H9 (cell line): ENCODE data around the gene LSP1. TPM values are rescaled to one million over a fixed set of nuclear protein-coding genes. Genes with fewer than 3 reads are reported as not detected.
A peak's percentile ranks its signal among the peaks of the same experiment; 100 is the strongest.

Experiments
- DNase-seq: peaks from one replicate; pipeline ENCODE4 v3.0.0-alpha.2; 2017
- H2AFZ ChIP-seq: one replicate; pipeline ENCODE4 v1.6.1; 2013; ENCODE audit warnings: mild to moderate bottlenecking, low read length, control low read depth, moderate library complexity
- H2AK5ac ChIP-seq: 2 replicates; pipeline ENCODE4 v1.6.1; 2013; ENCODE audit warnings: low read length, control low read depth, mixed read lengths; ENCODE audit not compliant: insufficient read length
- H2BK120ac ChIP-seq: one replicate; pipeline ENCODE4 v1.6.1; 2013; ENCODE audit warnings: low read depth, mild to moderate bottlenecking, low read length, control low read depth, inconsistent platforms; ENCODE audit not compliant: poor library complexity, severe bottlenecking
- H2BK12ac ChIP-seq: 2 replicates; pipeline ENCODE4 v1.6.1; 2013; ENCODE audit warnings: low read length, control low read depth, mixed read lengths, low read depth; ENCODE audit not compliant: insufficient read length
- H2BK15ac ChIP-seq: 2 replicates; pipeline ENCODE4 v1.6.1; 2013; ENCODE audit warnings: low read depth, low read length, control low read depth
- H2BK20ac ChIP-seq: one replicate; pipeline ENCODE4 v1.6.1; 2013; ENCODE audit warnings: low read depth, mild to moderate bottlenecking, low read length, control low read depth, inconsistent platforms; ENCODE audit not compliant: poor library complexity, severe bottlenecking
- H2BK5ac ChIP-seq: 2 replicates; pipeline ENCODE4 v1.6.1; 2013; ENCODE audit warnings: low read length, control low read depth, mixed read lengths; ENCODE audit not compliant: insufficient read length
- H3K14ac ChIP-seq: 2 replicates; pipeline ENCODE4 v1.6.1; 2013; ENCODE audit warnings: low read length, control low read depth; ENCODE audit not compliant: insufficient read depth
- H3K18ac ChIP-seq: 2 replicates; pipeline ENCODE4 v1.6.1; 2013; ENCODE audit warnings: low read depth, mild to moderate bottlenecking, mixed read lengths, low read length, control low read depth; ENCODE audit not compliant: insufficient read length
- H3K23ac ChIP-seq: 2 replicates; pipeline ENCODE4 v1.6.1; 2013; ENCODE audit warnings: low read length, control low read depth, mixed read lengths, low read depth; ENCODE audit not compliant: insufficient read length
- H3K23me2 ChIP-seq: 2 replicates; pipeline ENCODE4 v1.6.1; 2013; ENCODE audit warnings: low read depth, mild to moderate bottlenecking, mixed read lengths, low read length, control low read depth; ENCODE audit not compliant: insufficient read length, poor library complexity, severe bottlenecking
- H3K27ac ChIP-seq: 2 replicates; pipeline ENCODE4 v1.5.1; 2013; ENCODE audit warnings: low read length, control low read depth, mixed read lengths, low read depth; ENCODE audit not compliant: insufficient read length
- H3K27me3 ChIP-seq: 2 replicates; pipeline ENCODE4 v1.6.1; 2013; ENCODE audit warnings: low read length, control low read depth, inconsistent platforms; ENCODE audit not compliant: insufficient read depth
- H3K4ac ChIP-seq: 2 replicates; pipeline ENCODE4 v1.6.1; 2013; ENCODE audit warnings: low read depth, mild to moderate bottlenecking, control low read depth, inconsistent platforms, low read length, moderate library complexity
- H3K4me1 ChIP-seq: 2 replicates; pipeline ENCODE4 v1.6.1; 2013; ENCODE audit warnings: low read length, control low read depth, inconsistent platforms; ENCODE audit not compliant: insufficient read depth
- H3K4me2 ChIP-seq: 2 replicates; pipeline ENCODE4 v1.6.1; 2013; ENCODE audit warnings: low read length, control low read depth, mixed read lengths; ENCODE audit not compliant: insufficient read length, insufficient read depth
- H3K56ac ChIP-seq: 2 replicates; pipeline ENCODE4 v1.6.1; 2013; ENCODE audit warnings: low read depth, mild to moderate bottlenecking, mixed read lengths, low read length, control low read depth; ENCODE audit not compliant: insufficient read length
- H3K79me1 ChIP-seq: 2 replicates; pipeline ENCODE4 v1.6.1; 2013; ENCODE audit warnings: low read depth, mild to moderate bottlenecking, moderate library complexity, low read length, control low read depth, inconsistent platforms; ENCODE audit not compliant: insufficient read depth, poor library complexity, severe bottlenecking
- H3K79me2 ChIP-seq: 2 replicates; pipeline ENCODE4 v1.6.1; 2013; ENCODE audit warnings: low read length, control low read depth, inconsistent platforms; ENCODE audit not compliant: insufficient read depth
- H3K9ac ChIP-seq: 2 replicates; pipeline ENCODE4 v1.6.1; 2013; ENCODE audit warnings: low read length, control low read depth, mixed read lengths; ENCODE audit not compliant: insufficient read length; ENCODE audit errors: extremely low read depth
- H3K9me3 ChIP-seq: one replicate; pipeline ENCODE4 v1.6.1; 2013; ENCODE audit warnings: low read depth, low read length, inconsistent platforms; ENCODE audit not compliant: control insufficient read depth
- H3T11ph ChIP-seq: one replicate; pipeline ENCODE4 v1.6.1; 2013; ENCODE audit warnings: mild to moderate bottlenecking, low read length, control low read depth, inconsistent platforms
- H4K20me1 ChIP-seq: one replicate; pipeline ENCODE4 v1.6.1; 2013; ENCODE audit not compliant: control insufficient read depth, insufficient read length, insufficient read depth
- H4K5ac ChIP-seq: 2 replicates; pipeline ENCODE4 v1.6.1; 2013; ENCODE audit warnings: low read depth, mild to moderate bottlenecking, mixed read lengths, low read length, control low read depth; ENCODE audit not compliant: insufficient read length
- H4K8ac ChIP-seq: replicated peaks from 2 replicates; pipeline ENCODE4 v1.6.1; 2013; ENCODE audit warnings: low read length, control low read depth, mixed read lengths, low read depth; ENCODE audit not compliant: insufficient read length
- H4K91ac ChIP-seq: 2 replicates; pipeline ENCODE4 v1.6.1; 2013; ENCODE audit warnings: low read depth, mild to moderate bottlenecking, moderate library complexity, mixed read lengths, low read length, control low read depth; ENCODE audit not compliant: insufficient read length
- H3K27ac Mint-ChIP-seq, 3 experiments: 2 replicates in 2 of 3; 3 replicates in 1 of 3; pipeline ENCODE4 v1.8.0; 2020 to 2021; ENCODE audit warnings: mixed read lengths in 3 of 3, mild to moderate bottlenecking in 1 of 3, moderate library complexity in 1 of 3
- H3K27me3 Mint-ChIP-seq: 2 replicates; pipeline ENCODE4 v1.8.0; 2021; ENCODE audit warnings: low read depth, mild to moderate bottlenecking, moderate library complexity, mixed read lengths
- H3K36me3 Mint-ChIP-seq, 3 experiments: 2 replicates in 2 of 3; 3 replicates in 1 of 3; pipeline ENCODE4 v1.8.0; 2020 to 2021; ENCODE audit warnings: low read depth in 3 of 3, mixed read lengths in 3 of 3; ENCODE audit not compliant: insufficient read depth in 1 of 3
- H3K4me1 Mint-ChIP-seq, 2 experiments: 2 replicates each; pipeline ENCODE4 v1.8.0; 2020; ENCODE audit warnings: mixed read lengths in 2 of 2
- H3K4me3 Mint-ChIP-seq, 2 experiments: 2 replicates in 1 of 2; 3 replicates in 1 of 2; pipeline ENCODE4 v1.8.0; 2020 to 2021; ENCODE audit warnings: mild to moderate bottlenecking in 2 of 2, mixed read lengths in 2 of 2, moderate library complexity in 1 of 2
- H3K9me3 Mint-ChIP-seq, 2 experiments: 2 replicates in 1 of 2; 3 replicates in 1 of 2; pipeline ENCODE4 v1.8.0; 2020; ENCODE audit warnings: mild to moderate bottlenecking in 2 of 2, mixed read lengths in 2 of 2, moderate library complexity in 1 of 2
- WGBS: extraction: QIAGEN DNeasy Blood & Tissue Kit; methylation state at CpG from one replicate; pipeline ENCODE4 v1.1.7; 2013; ENCODE audit warnings: missing lambda C conversion rate, low lambda C conversion rate, mixed read lengths; ENCODE audit not compliant: insufficient read length; ENCODE audit errors: extremely low coverage; 5-methylcytosine and 5-hydroxymethylcytosine counted together
- total RNA-seq: library from RNA; stranded (reverse); gene quantifications from 2 replicates; pipeline ENCODE4 v1.2.1, GENCODE V29; 2021
- TF ChIP-seq, protein P1 (sequence below): fragments of 200-600 bp; sonication (generic); conservative IDR thresholded peaks from 3 replicates; pipeline ENCODE4 v1.8.0; 2021; ENCODE audit warnings: antibody characterized with exemption, mild to moderate bottlenecking

The LSP1 gene
- total RNA-seq, 1 experiment from 2014 or later: not detected

DNA sequence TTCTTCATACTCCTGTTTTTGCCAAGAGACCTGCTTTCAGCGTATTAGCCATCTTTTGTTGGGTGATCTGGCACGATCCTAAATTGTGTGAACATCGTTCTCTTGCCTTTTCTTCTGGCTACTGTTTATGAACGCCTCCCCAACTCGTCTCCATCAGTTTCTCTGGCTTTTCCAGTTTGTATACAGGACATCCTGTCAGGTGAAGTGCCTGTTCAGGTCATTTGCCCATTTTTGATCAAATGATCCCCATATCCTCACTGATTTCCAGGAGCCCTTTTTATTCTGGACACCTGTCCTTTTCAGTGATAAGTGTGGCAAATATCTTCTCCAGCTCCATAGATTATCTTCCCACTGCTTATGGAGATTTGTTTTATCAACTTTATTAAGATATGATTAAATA is 40.6 kb upstream of the LSP1 start:
- Histone ChIP-seq H3K4me1 (no peaks in the 10 kb centered on the region), H3K23me2 (no peaks in the 10 kb centered on the region), H2AFZ (no peak overlapping the region), H4K91ac (no peak overlapping the region), H2BK20ac (no peak overlapping the region), H3K9me3 (no peaks in the 10 kb centered on the region), H3K4me2 (no peak overlapping the region), H3K56ac (no peak overlapping the region), H3K14ac (no peak overlapping the region), H3K79me1 (no peaks in the 10 kb centered on the region), H3K18ac (no peak overlapping the region), H4K5ac (no peak overlapping the region), H3K9ac (no peak overlapping the region), H3K27me3 (no peaks in the 10 kb centered on the region), H3K4ac (no peak overlapping the region), H2AK5ac (no peak overlapping the region), H3K23ac (no peak overlapping the region), H4K8ac (no peak overlapping the region), H3K27ac (no peak overlapping the region), H2BK5ac (no peak overlapping the region), H2BK12ac (no peak overlapping the region), H4K20me1 (no peaks in the 10 kb centered on the region), H2BK120ac (no peak overlapping the region), H3T11ph (no peak overlapping the region), H2BK15ac (no peak overlapping the region), H3K79me2 (no peaks in the 10 kb centered on the region)
- TF ChIP-seq, protein P1, sequence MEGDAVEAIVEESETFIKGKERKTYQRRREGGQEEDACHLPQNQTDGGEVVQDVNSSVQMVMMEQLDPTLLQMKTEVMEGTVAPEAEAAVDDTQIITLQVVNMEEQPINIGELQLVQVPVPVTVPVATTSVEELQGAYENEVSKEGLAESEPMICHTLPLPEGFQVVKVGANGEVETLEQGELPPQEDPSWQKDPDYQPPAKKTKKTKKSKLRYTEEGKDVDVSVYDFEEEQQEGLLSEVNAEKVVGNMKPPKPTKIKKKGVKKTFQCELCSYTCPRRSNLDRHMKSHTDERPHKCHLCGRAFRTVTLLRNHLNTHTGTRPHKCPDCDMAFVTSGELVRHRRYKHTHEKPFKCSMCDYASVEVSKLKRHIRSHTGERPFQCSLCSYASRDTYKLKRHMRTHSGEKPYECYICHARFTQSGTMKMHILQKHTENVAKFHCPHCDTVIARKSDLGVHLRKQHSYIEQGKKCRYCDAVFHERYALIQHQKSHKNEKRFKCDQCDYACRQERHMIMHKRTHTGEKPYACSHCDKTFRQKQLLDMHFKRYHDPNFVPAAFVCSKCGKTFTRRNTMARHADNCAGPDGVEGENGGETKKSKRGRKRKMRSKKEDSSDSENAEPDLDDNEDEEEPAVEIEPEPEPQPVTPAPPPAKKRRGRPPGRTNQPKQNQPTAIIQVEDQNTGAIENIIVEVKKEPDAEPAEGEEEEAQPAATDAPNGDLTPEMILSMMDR: no peak
- Mint-ChIP-seq H3K9me3 (peaks cover 6 to 8% of the 10 kb centered on the region in 2 experiments), H3K4me3 (no peak overlapping the region), H3K27ac (peak overlapping the region in 1 of 3 experiments; percentile 56; a peak in 1 of 7 replicates), H3K36me3 (no peaks in the 10 kb centered on the region; a peak in 1 of 7 replicates), H3K4me1 (no peaks in the 10 kb centered on the region), H3K27me3 (peaks cover 52% of the 10 kb centered on the region)
- no peak for DNase-seq
- WGBS: no CpG with 5 or more reads among the region's 5 CpGs
